NCI-H187 treated with DMSO at 0.1 percent for 48 hours (cell line): ENCODE results near the gene GLMP.
A peak's percentile ranks its signal among the peaks of the same experiment; 100 is the strongest.

ENCODE experiments used
- DNase-seq: peaks from one replicate; lab custom pipeline; 2025; lab: John Stamatoyannopoulos, UW

Gene GLMP

GRCh38 chr1:156285437-156285836 is 10.0 kb downstream of the GLMP start:
- DNase-seq, result no peak

GRCh38 chr1:156284757-156285156 is 10.7 kb downstream of the GLMP start:
- no peak for DNase-seq

- DNase-seq, result no peak
These were observed 11.4 kb downstream of the GLMP start, which contains the start of gene TMEM79 for GRCh38 chr1:156284112-156284511. TMEM79 (plus strand) TSS chr1:156284325; CDS start chr1:156285227, 902 bp downstream.

- no peak for DNase-seq
These were observed 12.0 kb downstream of the GLMP start for GRCh38 chr1:156283521-156283920.

GRCh38 chr1:156282479-156283222 is 12.8 kb downstream of the GLMP start, which contains the start of gene SMG5:
SMG5 (minus strand) TSS chr1:156282825; CDS start chr1:156282680, 145 bp downstream.
- DNase-seq, result peak; percentile 99

GRCh38 chr1:156281693-156282478 is 13.6 kb downstream of the GLMP start:
- peak; percentile 17 for DNase-seq

GRCh38 chr1:156281281-156281680 is 14.2 kb downstream of the GLMP start:
- DNase-seq, result no peak

- no peak for DNase-seq
These were observed 15.6 kb downstream of the GLMP start for GRCh38 chr1:156279837-156280236.

GRCh38 chr1:156276966-156277381 is 18.5 kb downstream of the GLMP start:
- DNase-seq, result no peak

GRCh38 chr1:156276532-156276931 is 18.9 kb downstream of the GLMP start:
- no peak for DNase-seq

- no peak for DNase-seq
These were observed 25.2 kb downstream of the GLMP start for GRCh38 chr1:156270314-156270713.

- no peak for DNase-seq
These were observed 27.1 kb downstream of the GLMP start for GRCh38 chr1:156268336-156268735.

- DNase-seq, result no peak
These were observed 29.4 kb downstream of the GLMP start for GRCh38 chr1:156266051-156266450.

- DNase-seq, result no peak
These were observed 32.2 kb downstream of the GLMP start for GRCh38 chr1:156263288-156263655.

GRCh38 chr1:156262461-156263287 is 32.8 kb downstream of the GLMP start:
- no peak for DNase-seq

GRCh38 chr1:156260896-156261295 is 34.6 kb downstream of the GLMP start:
- DNase-seq, result no peak

- DNase-seq, result no peak
These were observed 35.7 kb downstream of the GLMP start for GRCh38 chr1:156259805-156260204.

GRCh38 chr1:156258859-156259258 is 36.6 kb downstream of the GLMP start:
- DNase-seq, result no peak

- no peak for DNase-seq
These were observed 37.8 kb downstream of the GLMP start for GRCh38 chr1:156257711-156258110.

- DNase-seq, result no peak
These were observed 41.8 kb downstream of the GLMP start for GRCh38 chr1:156253634-156254033.

GRCh38 chr1:156251527-156251926 is 44.0 kb downstream of the GLMP start:
- no peak for DNase-seq

GRCh38 chr1:156249593-156249992 is 45.9 kb downstream of the GLMP start:
- no peak for DNase-seq
